HL-60/S4 (cell line): Measurements from ENCODE around the gene FAM110D.

ENCODE experiments used
- in situ Hi-C: fragments of 300-500 bp; cut with MboI; formaldehyde crosslinking; loops from 2 replicates; pipeline ENCODE4 v1.14.3; 2022; ENCODE audit warnings: low sequenced_read_pairs

The FAM110D gene

DNA sequence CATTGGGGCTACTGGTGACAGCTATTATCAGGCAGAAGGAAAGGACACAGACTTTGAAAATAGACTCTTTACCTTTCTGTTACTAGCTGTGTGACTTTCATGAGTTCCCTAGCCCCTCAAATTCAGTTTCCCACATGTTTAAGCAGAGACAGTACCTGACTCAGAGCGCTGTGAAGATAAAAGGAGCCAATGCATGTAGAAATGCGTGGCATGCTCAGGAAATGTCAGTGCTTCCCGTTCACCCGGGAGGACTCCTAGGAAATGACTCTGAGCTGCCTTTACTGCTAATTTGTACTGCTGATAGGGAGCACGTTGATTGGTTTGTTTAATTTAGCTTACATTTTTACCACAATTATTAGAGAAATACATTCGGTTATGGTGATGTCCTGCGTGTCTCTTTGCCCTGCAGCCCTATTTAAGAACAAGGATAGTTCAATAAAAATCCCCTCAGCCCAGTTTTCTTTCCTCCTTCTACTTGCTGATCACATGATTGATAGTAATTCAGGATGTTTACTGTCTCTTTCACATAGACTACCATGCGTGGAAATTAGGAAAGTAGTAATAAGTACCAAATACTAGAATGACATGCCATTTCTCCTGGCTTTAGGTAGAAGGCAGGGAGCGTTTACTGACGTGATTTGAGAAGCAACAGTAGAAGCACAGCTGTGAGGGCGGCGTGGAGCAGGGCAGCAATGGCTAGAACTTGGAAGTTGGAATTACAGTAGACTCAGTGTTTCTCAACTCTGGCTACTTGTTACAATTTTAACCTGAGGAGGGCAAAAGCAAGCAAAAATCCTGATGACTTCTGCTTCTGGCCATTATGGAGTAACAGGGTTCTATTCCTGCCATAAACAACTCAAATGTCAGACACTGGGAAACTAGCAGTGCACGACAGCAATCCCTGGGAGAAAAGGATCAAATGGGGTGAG lies 31.4 kb upstream of the FAM110D start:
- in situ Hi-C loops = no loop called here

DNA sequence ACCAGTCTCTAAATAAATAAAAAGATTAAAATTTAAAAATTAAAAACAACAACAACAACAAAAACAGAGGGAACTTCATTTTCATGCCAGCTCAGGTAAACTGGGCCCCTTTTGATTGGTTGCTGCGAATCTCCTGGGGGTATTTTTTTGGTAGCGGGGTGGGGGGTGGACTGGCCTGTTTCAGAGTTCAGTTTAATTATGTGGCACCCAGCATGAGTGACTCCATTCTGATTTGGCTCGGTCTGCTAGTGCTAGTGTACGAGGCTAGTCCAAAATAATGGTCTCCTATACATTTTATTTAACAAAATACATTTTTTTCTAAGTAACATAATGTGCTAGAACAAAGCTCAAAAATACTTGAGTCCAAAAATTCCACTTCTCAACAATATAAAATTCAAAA lies 29.1 kb upstream of the FAM110D start:
- in situ Hi-C loops = no loop called here

DNA sequence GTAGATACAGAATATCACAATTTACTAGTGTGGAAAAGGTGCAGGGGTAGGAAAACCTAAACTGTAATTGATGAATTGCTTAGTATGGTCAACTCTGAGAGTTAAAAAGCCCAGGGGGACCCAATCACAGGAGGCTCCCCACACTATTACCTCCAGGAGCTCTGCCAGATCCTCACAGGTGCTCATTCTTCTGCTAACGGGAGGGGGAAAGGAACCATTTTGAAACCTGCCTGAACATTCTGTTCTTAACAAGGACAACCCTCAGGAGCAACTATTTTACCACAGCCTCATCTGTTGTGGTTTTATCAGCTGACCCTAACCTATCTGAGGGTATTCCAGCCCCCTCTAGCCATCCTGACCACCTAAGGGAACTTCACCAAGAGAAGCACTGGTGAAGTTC lies 28.2 kb upstream of the FAM110D start:
- in situ Hi-C loops = no loop called here

DNA sequence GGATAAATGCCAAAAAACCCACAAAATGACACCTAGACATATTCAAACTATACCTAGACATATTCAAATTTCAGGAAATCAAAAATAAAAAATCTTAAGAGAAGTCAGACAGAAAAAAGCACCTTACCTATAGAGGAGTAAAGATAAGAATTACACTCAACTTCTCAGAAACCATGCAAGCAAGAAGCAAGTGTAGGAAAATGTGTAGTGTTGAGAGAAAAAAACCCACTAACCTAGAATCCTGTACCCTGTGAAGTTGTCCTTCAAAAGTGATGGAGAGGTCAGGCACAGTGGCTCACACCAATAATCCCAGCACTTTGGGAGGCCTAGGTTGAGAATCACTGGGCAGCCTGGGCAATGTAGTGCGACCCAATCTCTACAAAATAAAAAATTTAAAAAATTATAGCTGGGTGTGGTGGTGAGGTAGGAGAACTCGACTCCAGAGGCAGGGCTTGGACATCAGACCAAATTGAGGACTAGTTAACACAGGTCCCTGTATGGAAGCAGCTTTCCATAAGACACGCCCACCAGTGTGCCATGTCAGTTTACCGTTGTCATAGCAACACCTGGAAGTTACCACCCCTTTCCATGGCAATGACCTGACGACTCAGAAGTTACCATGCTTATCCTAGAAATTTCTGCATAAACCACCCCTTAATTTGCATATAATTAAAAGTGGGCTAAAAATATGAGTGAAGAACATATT lies 26.6 kb upstream of the FAM110D start:
- in situ Hi-C loops = no loop called here

DNA sequence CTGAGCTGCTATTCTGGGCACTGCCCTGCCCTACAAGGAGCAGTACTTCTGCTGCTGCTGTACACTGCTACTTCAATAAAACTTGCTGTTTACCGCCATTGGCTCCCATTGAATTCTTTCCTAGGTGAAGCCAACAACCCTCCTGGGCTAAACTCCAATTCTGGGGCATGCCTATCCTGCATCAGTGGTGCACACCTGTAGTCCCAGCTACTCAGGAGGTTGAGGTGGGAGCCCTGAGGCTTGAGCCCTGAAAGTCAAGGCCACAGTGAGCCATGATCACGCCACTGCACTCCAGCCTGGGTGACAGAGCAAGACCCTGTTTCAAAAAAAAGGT lies 26.1 kb upstream of the FAM110D start:
- in situ Hi-C loops = no loop called here

DNA sequence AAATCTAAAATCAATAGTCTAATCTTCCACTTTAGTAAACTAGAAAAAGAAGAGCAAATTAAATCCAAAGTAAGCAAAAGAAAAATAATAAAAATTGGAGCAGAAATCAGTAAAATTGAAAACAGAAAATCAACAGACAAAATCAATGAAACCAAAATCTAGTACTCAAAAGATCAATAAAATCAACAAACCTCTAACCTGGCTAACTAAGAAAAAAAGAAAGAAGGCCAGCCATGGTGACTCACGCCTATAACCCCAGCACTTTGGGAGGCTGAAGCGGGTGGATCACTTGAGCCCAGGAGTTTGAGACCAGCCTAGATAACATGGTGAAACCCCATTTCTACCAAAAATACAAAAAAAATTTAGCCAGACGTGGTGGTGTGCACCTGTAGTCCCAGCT lies 24.4 kb upstream of the FAM110D start:
- in situ Hi-C loops = no loop called here

DNA sequence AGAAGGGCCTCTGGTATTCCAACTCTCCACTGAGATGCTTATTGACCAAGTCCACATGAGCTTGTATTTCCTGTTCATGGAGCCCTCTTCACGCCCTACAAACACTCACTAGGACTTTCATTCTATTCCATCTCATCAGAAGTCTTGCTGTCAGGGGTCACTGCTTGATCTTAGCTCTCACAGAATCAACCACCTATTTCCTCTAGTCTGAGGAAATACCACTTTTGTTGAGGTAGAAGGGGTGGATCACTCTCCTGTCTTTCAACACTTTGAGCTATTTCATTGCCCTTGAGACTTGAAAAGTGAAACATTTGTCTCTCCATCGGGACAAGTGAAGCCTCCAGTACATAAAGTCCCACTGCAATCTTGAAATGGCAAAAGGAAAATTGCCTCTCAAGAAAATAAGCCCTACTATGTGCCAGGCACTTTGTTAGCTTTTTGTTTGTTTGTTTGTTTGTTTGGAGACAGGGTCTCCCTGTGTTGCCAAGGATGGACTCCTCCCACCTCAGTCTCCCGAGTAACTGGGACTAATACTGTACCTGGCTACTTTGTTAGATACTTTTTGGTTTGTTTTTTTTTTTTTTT lies 19.8 kb upstream of the FAM110D start:
- in situ Hi-C loops = no loop called here

DNA sequence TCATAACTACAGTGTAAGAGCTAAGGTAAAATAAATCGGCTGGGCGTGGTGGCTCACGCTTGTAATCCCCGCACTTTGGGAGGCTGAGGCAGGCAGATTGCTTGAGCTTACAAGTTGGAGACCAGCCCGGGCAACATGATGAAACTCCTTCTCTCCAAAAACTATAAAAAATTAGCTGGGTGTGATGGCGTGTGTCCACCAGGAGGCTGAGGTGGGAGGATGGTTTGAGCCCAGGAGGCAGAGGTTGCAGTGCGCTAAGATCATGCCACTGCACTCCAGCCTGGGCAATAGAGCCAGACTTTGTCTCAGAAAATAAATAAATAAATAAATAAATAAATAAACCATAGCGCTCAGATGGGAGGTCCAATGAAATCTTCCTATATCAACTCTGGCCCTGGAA lies 16.7 kb upstream of the FAM110D start:
- in situ Hi-C loops = no loop called here

DNA sequence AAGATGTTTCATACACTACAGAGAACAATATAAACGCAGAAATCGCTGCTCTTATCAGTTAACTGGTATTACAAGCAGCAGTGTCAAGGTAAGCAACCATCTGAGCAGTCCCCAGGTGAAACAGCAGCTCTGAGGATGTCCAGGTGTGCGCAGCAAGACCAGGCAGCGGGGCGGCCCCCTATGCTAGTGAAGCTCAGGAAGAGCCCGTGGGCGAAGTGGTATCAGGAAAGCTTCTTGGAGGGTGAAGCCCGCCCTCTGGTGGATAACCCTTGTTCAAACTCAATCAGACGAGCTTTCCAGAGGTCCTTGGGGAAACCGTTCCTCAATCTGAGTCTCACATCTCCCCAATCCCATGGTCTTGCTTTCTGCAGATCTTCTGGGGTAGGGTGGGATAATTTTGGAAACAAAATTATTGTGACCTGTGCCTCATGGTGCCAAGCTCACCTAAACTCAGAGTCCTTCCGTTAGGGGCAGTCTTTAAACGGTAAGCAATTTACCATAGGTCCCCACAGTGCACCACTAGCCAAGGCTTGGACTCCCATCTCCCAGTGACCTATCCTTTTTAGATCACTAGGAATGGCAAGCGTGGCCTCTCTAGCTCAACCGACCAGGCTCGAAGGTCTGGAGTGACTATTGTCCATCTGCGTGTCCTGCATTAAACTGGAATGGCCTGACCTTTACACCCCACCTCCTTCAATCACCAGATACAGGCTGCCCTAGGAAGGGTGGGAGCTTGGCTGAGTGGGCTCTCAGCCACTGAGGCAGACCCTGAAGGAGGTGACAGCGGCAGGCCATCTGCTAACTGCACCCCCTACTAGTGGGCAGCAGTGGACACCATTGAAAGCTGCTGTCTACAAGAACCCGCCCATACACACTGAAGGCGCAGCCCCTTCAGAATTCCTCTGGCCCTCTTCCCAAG lies 13.6 kb upstream of the FAM110D start:
- in situ Hi-C loops = loop anchor here (5.0 kb wide), 1 partner anchor 38 kb away; no protein-coding TSS in a partner anchor

DNA sequence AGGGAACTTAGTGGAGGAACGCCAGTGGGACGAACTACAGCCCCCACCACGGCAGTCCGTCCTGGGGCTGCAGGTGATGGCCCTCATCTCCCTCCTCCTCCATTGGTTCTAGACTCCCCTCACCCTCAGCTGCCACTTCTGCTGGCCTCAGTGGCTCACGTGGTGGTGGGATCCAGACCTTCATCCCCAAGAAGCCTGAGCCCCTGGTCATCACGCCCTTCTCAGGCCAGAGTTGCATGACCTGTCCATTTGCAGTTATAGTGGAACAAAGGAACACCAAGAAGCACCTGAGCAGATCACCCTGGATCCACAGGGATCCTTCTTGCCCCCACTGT lies 13.0 kb upstream of the FAM110D start:
- in situ Hi-C loops = loop anchor here (5.0 kb wide), 1 partner anchor 39 kb away; no protein-coding TSS in a partner anchor

DNA sequence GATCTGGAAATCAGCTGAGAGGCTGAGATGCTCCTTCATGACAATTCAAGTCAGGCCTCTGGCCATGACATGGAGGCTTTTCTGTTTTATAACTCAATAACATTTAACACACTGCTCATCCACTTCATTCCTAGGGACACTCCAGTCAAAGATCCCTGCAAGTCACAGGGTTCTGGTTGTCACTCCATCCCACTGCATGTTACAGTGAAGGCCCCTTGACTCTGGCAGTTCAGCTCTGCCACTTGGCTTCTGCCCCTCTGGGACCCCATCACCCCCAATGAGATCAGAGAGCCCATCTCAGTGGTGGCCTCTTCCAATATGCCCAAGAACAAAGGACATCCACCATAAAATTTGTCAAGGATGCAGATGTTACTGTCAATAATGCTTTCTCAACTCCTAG lies 10.0 kb upstream of the FAM110D start:
- in situ Hi-C loops = loop anchor here (5.0 kb wide), 1 partner anchor 42 kb away; no protein-coding TSS in a partner anchor

DNA sequence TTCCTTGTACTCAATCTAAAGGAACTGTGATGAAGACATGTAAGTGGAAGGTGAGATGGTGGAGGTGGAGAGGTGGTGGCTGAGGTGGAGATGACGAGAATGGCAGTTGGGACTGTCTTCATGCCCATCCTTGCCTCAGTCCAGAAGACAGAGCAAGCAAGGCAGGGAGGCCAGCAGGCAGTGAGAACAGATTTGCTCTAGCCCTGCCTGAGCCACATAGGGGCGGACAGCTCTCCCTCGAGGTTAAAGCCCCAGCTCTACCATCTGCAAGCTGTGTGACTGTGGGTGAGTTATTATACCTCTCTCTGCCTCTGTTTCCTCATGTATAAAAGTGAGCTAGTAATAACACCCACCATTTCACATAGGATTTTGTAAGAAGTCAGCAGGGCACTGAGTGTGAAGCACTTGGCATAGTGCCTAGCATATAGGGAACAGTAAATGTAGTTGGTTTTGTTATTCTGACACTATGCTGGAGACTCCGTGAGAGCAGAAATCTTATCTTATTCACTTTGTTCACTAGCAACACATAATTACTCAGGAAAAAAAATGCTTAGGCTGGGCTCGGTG lies 4.8 kb upstream of the FAM110D start:
- in situ Hi-C loops = loop anchor here (10.0 kb wide), 1 partner anchor 109 kb away; the partner anchor contains the start of gene SLC30A2

DNA sequence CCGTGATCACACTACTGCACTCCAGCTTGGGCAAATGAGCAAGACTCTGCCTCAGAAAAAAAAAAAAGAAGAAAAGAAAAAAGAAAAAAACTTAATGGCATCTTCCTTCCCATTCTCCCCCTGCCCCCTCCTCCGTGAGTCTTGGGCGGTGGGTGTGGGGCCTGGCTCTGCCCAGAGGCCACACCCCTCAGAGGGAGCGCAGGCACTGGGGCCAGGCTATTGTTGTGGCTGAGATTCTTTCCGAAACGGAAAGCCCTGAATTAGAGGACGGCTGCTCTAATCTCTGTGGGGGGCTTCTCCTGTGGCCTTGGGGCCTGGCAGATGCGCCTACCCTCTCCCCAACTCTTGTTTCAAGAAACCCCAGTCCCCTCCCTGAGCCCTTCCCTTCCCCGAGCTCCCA lies 4.1 kb upstream of the FAM110D start:
- in situ Hi-C loops = loop anchor here (10.0 kb wide), 1 partner anchor 110 kb away; the partner anchor contains the start of gene SLC30A2

DNA sequence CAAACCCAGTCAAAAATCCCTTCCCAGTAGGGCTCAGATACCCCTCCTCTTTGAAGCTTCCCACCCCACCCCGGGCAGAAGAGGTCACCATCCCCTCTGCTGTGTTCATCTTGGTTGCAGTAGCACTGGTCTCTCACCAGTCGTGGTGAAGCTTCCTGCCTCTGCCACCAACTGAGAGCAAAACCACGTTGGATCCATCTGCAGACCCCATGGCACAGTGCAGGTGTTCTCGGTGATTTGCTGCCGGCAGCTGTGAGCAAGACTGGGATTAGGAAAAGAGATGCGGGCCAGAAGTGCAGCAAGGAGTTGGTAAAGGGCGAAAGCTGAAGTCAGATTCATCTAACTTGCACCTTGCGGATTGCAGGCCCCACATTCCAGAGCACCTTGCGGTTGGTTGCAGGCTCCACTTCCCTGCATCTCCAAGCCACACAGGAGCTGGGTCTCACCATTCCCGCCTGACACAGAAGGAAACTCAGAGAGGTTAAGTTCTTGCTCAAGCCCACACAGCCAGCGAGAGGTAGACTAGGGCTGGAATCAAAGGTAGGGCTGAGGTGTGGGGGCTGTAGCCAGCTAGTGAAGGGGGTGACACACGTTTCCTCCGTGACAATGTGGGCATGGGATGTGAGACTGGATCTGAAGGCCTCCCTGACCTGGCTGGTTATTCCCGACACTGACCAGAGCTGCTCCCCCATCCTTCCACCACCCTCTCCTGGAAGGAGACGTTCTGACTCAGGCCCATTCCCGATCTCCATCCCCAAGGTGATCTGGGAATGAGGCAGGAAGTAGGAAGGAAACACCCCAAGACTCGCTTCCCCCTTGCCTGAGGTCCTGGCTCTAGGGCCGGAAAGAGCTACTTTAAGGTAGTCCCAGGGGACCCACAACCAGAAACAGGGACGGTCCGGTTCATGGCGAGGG lies 3.3 kb upstream of the FAM110D start:
- in situ Hi-C loops = loop anchor here (10.0 kb wide), 1 partner anchor 111 kb away; the partner anchor contains the start of gene SLC30A2

DNA sequence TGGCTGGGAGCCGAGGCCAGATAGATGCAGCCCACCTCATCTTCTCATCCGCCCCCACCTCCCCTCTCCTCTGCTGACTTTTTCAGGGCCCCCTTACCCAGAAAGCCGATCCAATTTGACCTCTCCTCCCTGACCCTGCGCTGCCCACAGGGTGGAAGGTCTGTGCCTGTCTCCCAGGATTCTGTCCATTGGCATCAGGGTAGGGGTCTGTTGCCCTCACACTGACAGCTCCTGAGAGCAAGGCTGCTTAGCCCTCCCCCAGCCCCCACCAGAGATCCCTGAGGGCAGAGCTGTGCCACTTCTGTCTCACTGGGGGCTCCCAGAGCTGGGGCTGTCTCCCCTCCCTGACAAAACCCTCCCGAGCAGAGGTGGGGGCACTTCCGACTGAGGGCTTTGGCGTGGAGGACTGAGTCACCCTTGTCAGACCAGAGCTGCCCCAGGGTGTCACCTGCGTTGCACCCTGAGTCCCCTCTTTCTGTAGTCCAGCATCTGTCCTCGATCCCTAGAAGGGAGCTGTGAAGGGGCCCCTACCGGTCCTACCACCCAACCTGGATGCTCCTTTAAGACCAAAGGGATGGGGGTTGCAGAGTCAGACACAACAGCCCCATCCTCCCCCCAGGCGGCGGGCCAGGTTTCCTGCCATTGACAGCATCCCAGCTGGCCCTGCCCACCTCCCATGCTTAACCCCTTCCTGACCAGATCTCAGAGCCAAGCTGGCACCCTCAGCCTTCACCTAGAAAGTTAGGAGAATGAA lies 2.4 kb upstream of the FAM110D start:
- in situ Hi-C loops = loop anchor here (10.0 kb wide), 1 partner anchor 112 kb away; the partner anchor contains the start of gene SLC30A2

DNA sequence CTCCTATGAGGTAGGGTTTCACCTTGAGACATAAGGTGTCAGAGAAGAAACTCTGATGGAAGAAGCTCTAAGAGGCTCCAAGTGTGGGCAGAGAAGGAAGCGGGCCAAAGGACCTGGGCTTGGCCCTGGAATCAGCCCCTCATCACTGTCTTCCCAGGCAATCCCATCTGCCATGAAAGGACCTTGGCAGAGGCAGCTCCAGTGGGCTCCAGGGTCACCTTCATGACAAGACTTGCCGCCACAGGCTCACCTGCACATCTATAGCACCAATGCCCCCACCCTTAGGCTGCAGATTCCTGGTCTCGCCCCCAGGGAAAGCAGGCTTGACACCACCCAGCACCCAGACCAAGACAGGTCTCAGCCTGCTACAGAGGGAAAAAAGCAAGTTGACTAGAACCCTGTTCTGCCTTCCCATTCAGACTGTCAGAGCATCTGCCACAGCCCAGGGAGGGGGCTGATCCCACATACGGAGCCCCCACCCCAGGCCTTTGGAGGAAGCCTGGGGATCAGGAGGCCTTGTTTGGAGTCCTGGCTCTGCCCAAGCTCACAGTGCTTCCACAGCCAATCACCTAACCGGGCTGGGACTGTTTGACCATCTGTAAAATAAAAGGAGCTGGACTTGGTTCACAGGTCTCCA lies 490 bp upstream of the FAM110D start:
- in situ Hi-C loops = loop anchor here (10.0 kb wide), 1 partner anchor 114 kb away; the partner anchor contains the start of gene SLC30A2

DNA sequence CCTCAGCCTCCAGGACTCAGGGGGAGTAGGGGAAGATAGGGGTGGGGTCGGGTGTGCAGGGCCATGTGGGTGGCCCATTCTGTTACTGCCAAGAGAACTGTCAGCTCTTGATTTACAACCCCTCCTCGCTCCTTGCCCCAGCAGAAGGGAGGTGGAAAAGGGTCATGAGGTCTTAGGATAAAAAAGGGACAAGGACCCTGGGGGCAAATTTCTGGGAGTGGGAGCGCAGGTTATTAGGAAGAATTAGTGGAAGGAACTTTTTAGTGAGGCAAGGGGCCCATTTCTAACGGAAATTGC lies 812 bp downstream of the FAM110D start:
- in situ Hi-C loops = loop anchor here (10.0 kb wide), 1 partner anchor 115 kb away; the partner anchor contains the start of gene SLC30A2
